HG03457 (cell line): Measurements from ENCODE around the gene ANAPC16.
"Not testable (repeated sequence)": the region's sequence is repeated elsewhere in the genome, so short reads cannot be mapped to it uniquely, and the experiment has no call there.

Experiments
- ATAC-seq: cut with Tn5 transposase; IDR thresholded peaks from one replicate; pipeline ENCODE4 v1.9.1; 2021; ENCODE audit warnings: moderate number of reproducible peaks; ENCODE audit not compliant: unreplicated experiment

Gene ANAPC16

GRCh38 chr10:72277340-72277995 is 61.7 kb downstream of the ANAPC16 start:
- ATAC-seq, result no peak

GRCh38 chr10:72277996-72278667 is 62.3 kb downstream of the ANAPC16 start:
- ATAC-seq, result no peak

- no peak for ATAC-seq
Observed at GRCh38 chr10:72278668-72279393, 63.0 kb downstream of the ANAPC16 start.

- not testable (repeated sequence) for ATAC-seq
Observed at GRCh38 chr10:72279587-72279986, 63.8 kb downstream of the ANAPC16 start.

GRCh38 chr10:72283131-72283530 is 67.3 kb downstream of the ANAPC16 start:
- no peak for ATAC-seq
